Measurements from ENCODE around the gene PLA2G4A.

DNA sequence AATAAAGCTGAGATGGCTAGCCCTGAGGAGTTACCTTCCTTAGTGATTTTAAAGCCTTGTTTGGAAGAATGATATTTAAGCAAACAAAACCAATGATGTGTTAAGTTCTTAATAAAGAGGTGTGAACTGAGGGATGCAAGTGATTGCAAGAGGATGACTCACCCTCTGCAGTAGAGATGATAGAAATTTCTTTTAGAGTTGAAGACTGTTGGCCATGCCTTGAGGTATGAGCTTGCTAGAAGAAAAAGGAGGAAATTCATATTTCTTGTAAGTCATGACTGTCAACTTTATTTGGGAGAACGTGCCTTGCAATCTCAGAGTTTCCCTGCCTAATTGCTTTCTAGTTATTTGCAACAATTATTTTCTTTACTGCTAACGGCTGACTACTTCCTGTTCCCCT, 94.7 kb downstream of the PLA2G4A start:
- no peak for TF ChIP-seq CTCF (IDR thresholded peaks at IDR 0.05)
- no peak for TF ChIP-seq POLR2A (IDR thresholded peaks at IDR 0.05; ENCODE audit: low read depth)
- TF ChIP-seq EP300 (IDR thresholded peaks at IDR 0.05): no peak
